ENCODE data around the gene PYCR2.

DNA sequence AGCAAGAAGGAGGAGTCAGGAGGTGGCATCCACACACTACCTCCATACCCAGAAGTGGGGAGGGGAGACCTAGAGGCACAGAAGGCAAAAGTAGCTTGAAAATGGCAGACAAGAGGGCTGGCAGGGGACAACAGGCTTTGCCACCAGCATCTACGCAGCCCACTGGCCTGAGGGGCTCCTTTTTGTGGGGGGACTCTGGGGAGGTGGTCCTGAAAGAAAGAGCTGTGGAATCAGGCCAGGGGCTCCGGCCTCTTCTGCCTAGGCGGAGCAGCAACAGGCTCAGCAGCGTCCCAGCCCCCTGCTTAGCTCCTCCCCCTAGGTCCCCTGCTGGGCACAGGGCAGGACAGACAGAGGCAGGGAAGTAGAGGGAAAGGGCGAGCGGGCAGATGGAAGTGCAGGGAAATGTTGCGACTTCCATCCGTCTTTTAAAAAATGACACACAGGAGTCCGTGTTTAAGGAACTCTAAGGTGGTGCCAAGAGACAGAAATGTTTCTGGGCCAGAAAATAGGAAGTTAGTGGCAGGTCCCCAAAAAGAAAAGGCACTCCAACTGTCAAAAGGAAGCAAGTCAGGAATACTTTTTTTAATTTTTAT lies 27.0 kb upstream of the PYCR2 start:
- TF ChIP-seq, protein P1, sequence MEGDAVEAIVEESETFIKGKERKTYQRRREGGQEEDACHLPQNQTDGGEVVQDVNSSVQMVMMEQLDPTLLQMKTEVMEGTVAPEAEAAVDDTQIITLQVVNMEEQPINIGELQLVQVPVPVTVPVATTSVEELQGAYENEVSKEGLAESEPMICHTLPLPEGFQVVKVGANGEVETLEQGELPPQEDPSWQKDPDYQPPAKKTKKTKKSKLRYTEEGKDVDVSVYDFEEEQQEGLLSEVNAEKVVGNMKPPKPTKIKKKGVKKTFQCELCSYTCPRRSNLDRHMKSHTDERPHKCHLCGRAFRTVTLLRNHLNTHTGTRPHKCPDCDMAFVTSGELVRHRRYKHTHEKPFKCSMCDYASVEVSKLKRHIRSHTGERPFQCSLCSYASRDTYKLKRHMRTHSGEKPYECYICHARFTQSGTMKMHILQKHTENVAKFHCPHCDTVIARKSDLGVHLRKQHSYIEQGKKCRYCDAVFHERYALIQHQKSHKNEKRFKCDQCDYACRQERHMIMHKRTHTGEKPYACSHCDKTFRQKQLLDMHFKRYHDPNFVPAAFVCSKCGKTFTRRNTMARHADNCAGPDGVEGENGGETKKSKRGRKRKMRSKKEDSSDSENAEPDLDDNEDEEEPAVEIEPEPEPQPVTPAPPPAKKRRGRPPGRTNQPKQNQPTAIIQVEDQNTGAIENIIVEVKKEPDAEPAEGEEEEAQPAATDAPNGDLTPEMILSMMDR (IDR thresholded peaks at IDR 0.05; ENCODE audit: low read depth, low read length): no peak
- TF ChIP-seq POLR2A (IDR thresholded peaks at IDR 0.05; ENCODE audit: extremely low read depth, insufficient read length) (no peak), MYC (IDR thresholded peaks at IDR 0.05; ENCODE audit: low read depth, low read length) (no peak)
- TF ChIP-seq, protein P2, sequence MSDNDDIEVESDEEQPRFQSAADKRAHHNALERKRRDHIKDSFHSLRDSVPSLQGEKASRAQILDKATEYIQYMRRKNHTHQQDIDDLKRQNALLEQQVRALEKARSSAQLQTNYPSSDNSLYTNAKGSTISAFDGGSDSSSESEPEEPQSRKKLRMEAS (IDR thresholded peaks at IDR 0.05; ENCODE audit: low read depth, low read length): no peak

Data from NB4 (cell line).